ENCODE results near the gene GYS1. TPM values are rescaled to one million over a fixed set of nuclear protein-coding genes. Genes with fewer than 3 reads are reported as not detected.

The GYS1 gene
- total RNA-seq, 1 experiment from 2014 or later = 20.2 TPM

- peak overlapping the region; percentile 14; the same call in 1 of the 2 replicates for H3K27ac ChIP-seq (ENCODE audit: low read length)
- peaks cover 16% of the 10 kb centered on the region for H3K4me1 ChIP-seq (ENCODE audit: control insufficient read depth, insufficient read depth, low read length)
- no peaks in the 10 kb centered on the region for H3K27me3 ChIP-seq (ENCODE audit: control insufficient read depth, insufficient read depth, low read length)
- in situ Hi-C loops (cut with HindIII; ENCODE audit: low pct_unique_long_range_greater_than_20kb, low sequenced_read_pairs) = no loop called here
- ATAC-seq = no peak; the same call in 1 of the 2 replicates
- H3K9me3 ChIP-seq (ENCODE audit: control insufficient read depth, insufficient read depth, low read depth, low read length) = no peaks in the 10 kb centered on the region
- ChIA-PET POLR2A (interaction anchor here (0.5 kb wide), 1 partner anchor 126 kb away, joined by 7 read pairs; no protein-coding TSS in a partner anchor), CTCF (interaction anchor here (1.3 to 1.4 kb wide), 2 partner anchors 24 to 35 kb away, joined by 7 to 11 read pairs; partner anchors contain the start of genes GYS1 and RUVBL2)
- H3K36me3 ChIP-seq (ENCODE audit: control insufficient read depth, insufficient read depth, low read length) = peaks cover 2% of the 10 kb centered on the region
- DNase-seq (ENCODE audit: low read depth, low spot score) = no peak
- intact Hi-C loops (cut with micrococcal nuclease; ENCODE audit: unreplicated experiment) = loop anchor here (10.0 kb wide), 1 partner anchor 185 kb away; no protein-coding TSS in a partner anchor
- no peak overlapping the region for H3K4me3 ChIP-seq (ENCODE audit: low read depth in 2 of 2, low read length in 2 of 2)
- no TSS peak for BruUV-seq (replicated peaks)
- TF ChIP-seq POLR2AphosphoS5 (IDR thresholded peaks at IDR 0.05; ENCODE audit: low read depth, low read length) = no peak
- TF ChIP-seq TCF7L2 (IDR thresholded peaks at IDR 0.05; ENCODE audit: low read depth, low read length) = no peak
- no peak for TF ChIP-seq CTCF (IDR thresholded peaks at IDR 0.05)
Observed at GRCh38 chr19:48969276-48970138, 23.6 kb downstream of the GYS1 start.

GRCh38 chr19:48968813-48969218 is 24.3 kb downstream of the GYS1 start:
- TF ChIP-seq POLR2AphosphoS5 (IDR thresholded peaks at IDR 0.05; ENCODE audit: low read depth, low read length) (no peak), REST (IDR thresholded peaks at IDR 0.05; ENCODE audit: insufficient read depth in 1 of 2, low read depth in 2 of 2, low read length in 1 of 2) (no peak), CTCF (IDR thresholded peaks at IDR 0.05) (no peak), TCF7L2 (IDR thresholded peaks at IDR 0.05; ENCODE audit: low read depth, low read length) (no peak), SIN3A (IDR thresholded peaks at IDR 0.05; ENCODE audit: borderline replicate concordance, insufficient read depth, low read depth, low read length) (no peak)
- Histone ChIP-seq H3K4me1 (ENCODE audit: control insufficient read depth, insufficient read depth, low read length) (peaks cover 22% of the 10 kb centered on the region), H3K27ac (ENCODE audit: low read length) (no peak overlapping the region), H3K36me3 (ENCODE audit: control insufficient read depth, insufficient read depth, low read length) (peaks cover 2% of the 10 kb centered on the region), H3K27me3 (ENCODE audit: control insufficient read depth, insufficient read depth, low read length) (no peaks in the 10 kb centered on the region), H3K4me3 (ENCODE audit: low read depth in 2 of 2, low read length in 2 of 2) (no peak overlapping the region), H3K9me3 (ENCODE audit: control insufficient read depth, insufficient read depth, low read depth, low read length) (no peaks in the 10 kb centered on the region)
- CTCF ChIA-PET = no interaction called here
- DNase-seq (ENCODE audit: low read depth, low spot score) = no peak
- intact Hi-C loops (cut with micrococcal nuclease; ENCODE audit: unreplicated experiment) (no loop called here), in situ Hi-C loops (cut with HindIII; ENCODE audit: low pct_unique_long_range_greater_than_20kb, low sequenced_read_pairs) (no loop called here)
- BruUV-seq (replicated peaks) = TSS peak; percentile 51
- no peak for ATAC-seq
- POLR2A ChIA-PET = no interaction called here

Data from Panc1 (cell line).